Fibroblast of lung (primary cell): ENCODE results near the gene ADIPOR1.

ENCODE experiments used
- CTCF ChIP-seq, 2 donors: IDR thresholded peaks in 1 of 2; conservative IDR thresholded peaks in 1 of 2; 1 replicate in 1 of 2; 2 replicates in 1 of 2; pipeline ENCODE4 v1.5.1; 2011 to 2012; ENCODE audit warnings: low read length in 2 of 2, control low read depth in 1 of 2, inconsistent platforms in 1 of 2, low read depth in 1 of 2, mild to moderate bottlenecking in 1 of 2
- EZH2 ChIP-seq: IDR thresholded peaks from 2 replicates; pipeline ENCODE4 v1.5.1; 2012; ENCODE audit warnings: low read length, control low read depth, mild to moderate bottlenecking; ENCODE audit errors: missing control alignments

- TF ChIP-seq CTCF (conservative IDR thresholded peaks at IDR 0.05 in 1 of 2, IDR thresholded peaks at IDR 0.05 in 1 of 2; ENCODE audit: low read depth in 1 of 2, low read length in 2 of 2) (no peak), EZH2 (no peak)
These were observed 6.0 kb downstream of the ADIPOR1 start for GRCh38 chr1:202952099-202952498.
